Parathyroid adenoma (tissue), 2 donors: ENCODE data around the gene MFSD6.
"Not testable (repeated sequence)": the region's sequence is repeated elsewhere in the genome, so short reads cannot be mapped to it uniquely, and the experiment has no call there.

Source experiments
- H2AFZ ChIP-seq: fragments of 300-600 bp; sonication (generic); one replicate; pipeline ENCODE4 v1.7.0; 2017; ENCODE audit warnings: antibody characterized with exemption, mild to moderate bottlenecking
- H3K27ac ChIP-seq: fragments of 300-600 bp; sonication (generic); one replicate; pipeline ENCODE4 v1.7.0; 2017
- H3K27me3 ChIP-seq: fragments of 300-600 bp; sonication (generic); one replicate; pipeline ENCODE4 v1.7.0; 2017; ENCODE audit warnings: low read length; ENCODE audit not compliant: control insufficient read depth, insufficient read depth
- H3K36me3 ChIP-seq: fragments of 300-600 bp; sonication (generic); one replicate; pipeline ENCODE4 v1.7.0; 2017; ENCODE audit warnings: low read length; ENCODE audit not compliant: control insufficient read depth, insufficient read depth
- H3K4me1 ChIP-seq: fragments of 300-600 bp; sonication (generic); one replicate; pipeline ENCODE4 v1.7.0; 2017; ENCODE audit warnings: control low read depth
- H3K4me2 ChIP-seq: fragments of 300-600 bp; sonication (generic); one replicate; pipeline ENCODE4 v1.7.0; 2017; ENCODE audit warnings: low read length
- H3K4me3 ChIP-seq: fragments of 300-600 bp; sonication (generic); one replicate; pipeline ENCODE4 v1.7.0; 2017; ENCODE audit warnings: low read depth, low read length
- H3K79me2 ChIP-seq: fragments of 300-600 bp; sonication (generic); one replicate; pipeline ENCODE4 v1.7.0; 2017; ENCODE audit warnings: control low read depth
- H3K9ac ChIP-seq: fragments of 300-600 bp; sonication (generic); one replicate; pipeline ENCODE4 v1.7.0; 2017; ENCODE audit warnings: mild to moderate bottlenecking
- H3K9me3 ChIP-seq: fragments of 300-600 bp; sonication (generic); one replicate; pipeline ENCODE4 v1.7.0; 2017; ENCODE audit warnings: low read length; ENCODE audit not compliant: control insufficient read depth
- CTCF ChIP-seq: fragments of 300-600 bp; sonication (generic); IDR thresholded peaks from one replicate; pipeline ENCODE4 v1.7.0; 2017; ENCODE audit warnings: antibody characterized with exemption, mild to moderate bottlenecking
- donor health status: primary hyperparathyroidism.

Gene MFSD6

GRCh38 chr2:190505696-190506095 is 97.5 kb downstream of the MFSD6 start:
- Histone ChIP-seq H3K27ac (no peak overlapping the region), H3K4me1 (peaks cover 4% of the 10 kb centered on the region), H3K9me3 (no peaks in the 10 kb centered on the region), H3K36me3 (no peaks in the 10 kb centered on the region), H3K79me2 (no peaks in the 10 kb centered on the region), H2AFZ (no peak overlapping the region), H3K4me2 (no peak overlapping the region), H3K27me3 (no peaks in the 10 kb centered on the region), H3K9ac (no peak overlapping the region), H3K4me3 (no peak overlapping the region)
- no peak for TF ChIP-seq CTCF

GRCh38 chr2:190506666-190507065 is 98.5 kb downstream of the MFSD6 start:
- peak overlapping the region; percentile 7 for H3K4me2 ChIP-seq
- no peaks in the 10 kb centered on the region for H3K27me3 ChIP-seq
- H2AFZ ChIP-seq = no peak overlapping the region
- H3K36me3 ChIP-seq = no peaks in the 10 kb centered on the region
- no peaks in the 10 kb centered on the region for H3K9me3 ChIP-seq
- no peak overlapping the region for H3K9ac ChIP-seq
- peaks cover 4% of the 10 kb centered on the region for H3K4me1 ChIP-seq
- H3K79me2 ChIP-seq = no peaks in the 10 kb centered on the region
- no peak overlapping the region for H3K27ac ChIP-seq
- TF ChIP-seq CTCF = no peak
- no peak overlapping the region for H3K4me3 ChIP-seq

- no peak overlapping the region for H2AFZ ChIP-seq
- no peaks in the 10 kb centered on the region for H3K27me3 ChIP-seq
- no peaks in the 10 kb centered on the region for H3K9me3 ChIP-seq
- H3K9ac ChIP-seq = no peak overlapping the region
- peaks cover 4% of the 10 kb centered on the region for H3K4me1 ChIP-seq
- no peak for TF ChIP-seq CTCF
- H3K4me3 ChIP-seq = no peak overlapping the region
- H3K27ac ChIP-seq = peak overlapping the region; percentile 31
- H3K36me3 ChIP-seq = no peaks in the 10 kb centered on the region
- H3K79me2 ChIP-seq = no peaks in the 10 kb centered on the region
- peak overlapping the region; percentile 7 for H3K4me2 ChIP-seq
Observed at GRCh38 chr2:190507135-190507534, 99.0 kb downstream of the MFSD6 start.

GRCh38 chr2:190509895-190510294 is 101.7 kb downstream of the MFSD6 start:
- H3K36me3 ChIP-seq, H3K27ac ChIP-seq, H3K9ac ChIP-seq, H3K9me3 ChIP-seq, H3K4me1 ChIP-seq, H3K4me3 ChIP-seq, H3K27me3 ChIP-seq, H2AFZ ChIP-seq, H3K79me2 ChIP-seq, H3K4me2 ChIP-seq: not testable (repeated sequence)

- H3K9me3 ChIP-seq = no peaks in the 10 kb centered on the region
- H3K36me3 ChIP-seq = no peaks in the 10 kb centered on the region
- H3K27me3 ChIP-seq = no peaks in the 10 kb centered on the region
- H3K27ac ChIP-seq = no peak overlapping the region
- H3K9ac ChIP-seq = no peak overlapping the region
- no peak overlapping the region for H3K4me2 ChIP-seq
- no peak overlapping the region for H2AFZ ChIP-seq
- no peak overlapping the region for H3K4me3 ChIP-seq
- peaks cover 4% of the 10 kb centered on the region for H3K4me1 ChIP-seq
- TF ChIP-seq CTCF = peak; percentile 56
- H3K79me2 ChIP-seq = no peaks in the 10 kb centered on the region
Observed at GRCh38 chr2:190511104-190511503, 102.9 kb downstream of the MFSD6 start.
